Gastroesophageal sphincter (tissue), 4 donors: ENCODE results near the gene RBKS. TPM values are rescaled to one million over a fixed set of nuclear protein-coding genes. Genes with fewer than 3 reads are reported as not detected.

Source experiments
- ATAC-seq: fragments of 150-250 bp; one replicate; pipeline ENCODE4 v1.9.1; 2016; ENCODE audit warnings: mild to moderate bottlenecking, moderate library complexity
- H3K27ac ChIP-seq, 4 donors: fragments of 200-600 bp; sonication (generic) in 3 of 4; 1 replicate in 3 of 4; 2 replicates in 1 of 4; pipeline ENCODE4 v1.5.1; 2016 to 2019
- H3K27me3 ChIP-seq: fragments of 200-600 bp; sonication (generic); one replicate; pipeline ENCODE4 v1.5.1; 2019
- H3K36me3 ChIP-seq, 2 donors: fragments of 200-600 bp; sonication (generic); one replicate each; pipeline ENCODE4 v1.5.1; 2019; ENCODE audit warnings: control low read depth in 1 of 2
- H3K4me1 ChIP-seq, 3 donors: fragments of 200-600 bp; sonication (generic); 1 replicate in 2 of 3; 2 replicates in 1 of 3; pipeline ENCODE4 v1.5.1; 2016 to 2019; ENCODE audit warnings: control low read depth in 2 of 3
- H3K4me3 ChIP-seq, 2 donors: fragments of 200-600 bp; sonication (generic); one replicate each; pipeline ENCODE4 v1.5.1; 2019; ENCODE audit warnings: mild to moderate bottlenecking in 1 of 2, moderate library complexity in 1 of 2
- H3K9me3 ChIP-seq, 3 donors: fragments of 200-600 bp; sonication (generic); one replicate each; pipeline ENCODE4 v1.5.1; 2017 to 2019; ENCODE audit warnings: control low read depth in 2 of 3
- CTCF ChIP-seq, 4 experiments: fragments of 200-600 bp in 2 of 4; fragments of 450-650 bp in 2 of 4; sonication (generic) in 1 of 4; IDR thresholded peaks; one replicate each; pipeline ENCODE4 v1.5.1; 2017 to 2019; ENCODE audit warnings: antibody characterized with exemption in 4 of 4, mild to moderate bottlenecking in 2 of 4, moderate library complexity in 2 of 4
- EP300 ChIP-seq: sonication (generic); formaldehyde crosslinking; IDR thresholded peaks from one replicate; pipeline ENCODE4 v1.6.1; 2017; ENCODE audit warnings: antibody characterized with exemption, mild to moderate bottlenecking
- POLR2A ChIP-seq, 2 donors: fragments of 450-650 bp; IDR thresholded peaks; one replicate each; pipeline ENCODE4 v1.6.1; 2017; ENCODE audit warnings: antibody characterized with exemption in 2 of 2, mild to moderate bottlenecking in 2 of 2, moderate library complexity in 1 of 2
- POLR2AphosphoS5 ChIP-seq: sonication (generic); formaldehyde crosslinking; IDR thresholded peaks from one replicate; pipeline ENCODE4 v1.6.1; 2017; ENCODE audit warnings: antibody characterized with exemption
- WGBS, 2 donors: methylation state at CpG; one replicate each; pipeline ENCODE4 v1.1.5; 2018; ENCODE audit warnings: low coverage in 1 of 2; 5-methylcytosine and 5-hydroxymethylcytosine counted together
- total RNA-seq, 4 donors: library from RNA; depleted of rRNA; stranded (reverse); fragments of >200 nt; gene quantifications; one replicate each; pipeline ENCODE4 v1.1.0, GENCODE V29; 2016

Gene RBKS
- total RNA-seq, 4 donors from 2014 or later = 0.81 to 2.4 (median 1.6) TPM

DNA sequence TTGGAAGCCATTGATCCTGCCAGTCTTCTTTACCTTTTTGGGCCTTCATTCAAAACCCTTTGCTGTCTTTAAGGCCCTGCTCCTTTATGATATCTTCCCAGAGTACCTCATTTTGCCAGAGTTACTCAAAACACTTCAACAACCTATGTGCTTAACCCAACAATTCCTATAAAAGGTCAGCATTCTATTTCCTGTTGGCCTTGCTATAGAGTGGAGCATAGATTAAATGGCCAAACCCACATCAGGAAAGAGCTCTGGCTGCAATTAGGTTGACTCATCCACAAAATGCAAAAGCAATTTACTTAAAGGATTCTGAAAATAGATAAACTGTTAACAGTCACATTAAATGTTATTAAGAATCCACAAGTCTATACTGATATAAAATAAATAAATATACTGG, 97.4 kb downstream of the RBKS start:
- Histone ChIP-seq H3K4me1 (peaks cover 10 to 31% (median 16%) of the 10 kb centered on the region in 3 donors), H3K36me3 (no peaks in the 10 kb centered on the region), H3K4me3 (no peak overlapping the region), H3K27me3 (no peaks in the 10 kb centered on the region), H3K9me3 (no peaks in the 10 kb centered on the region), H3K27ac (peak overlapping the region in 1 of 4 donors; percentile 19)
- no peak for ATAC-seq
- TF ChIP-seq POLR2AphosphoS5 = no peak
- no peak for TF ChIP-seq POLR2A (IDR thresholded peaks at IDR 0.05)

GRCh38 chr2:27790796-27791195, 99.4 kb downstream of the RBKS start:
- Histone ChIP-seq H3K27ac (no peak overlapping the region), H3K9me3 (no peaks in the 10 kb centered on the region), H3K4me3 (no peak overlapping the region), H3K36me3 (no peaks in the 10 kb centered on the region), H3K27me3 (no peaks in the 10 kb centered on the region), H3K4me1 (peaks cover 4 to 11% (median 4%) of the 10 kb centered on the region in 3 donors)
- TF ChIP-seq POLR2AphosphoS5 (no peak), CTCF (IDR thresholded peaks at IDR 0.05) (no peak), POLR2A (IDR thresholded peaks at IDR 0.05) (no peak), EP300 (no peak)
- WGBS, 2 donors = 89 to 91% methylated on average over 1 of the region's 1 CpG
- ATAC-seq = no peak

- no peak for TF ChIP-seq CTCF (IDR thresholded peaks at IDR 0.05)
- H3K27ac ChIP-seq = peak overlapping the region in 1 of 4 donors; percentile 94
- peaks cover 4 to 34% (median 20%) of the 10 kb centered on the region in 3 donors for H3K4me1 ChIP-seq
- no peaks in the 10 kb centered on the region for H3K36me3 ChIP-seq
- no peaks in the 10 kb centered on the region for H3K27me3 ChIP-seq
- no peaks in the 10 kb centered on the region for H3K9me3 ChIP-seq
- WGBS, 2 donors = 80% methylated on average over 1 of the region's 1 CpG; no CpG with 5 or more reads in 1 of the 2 donors
- no peak for ATAC-seq
- H3K4me3 ChIP-seq = no peak overlapping the region
Observed at GRCh38 chr2:27782701-27783100, 107.5 kb downstream of the RBKS start.

DNA sequence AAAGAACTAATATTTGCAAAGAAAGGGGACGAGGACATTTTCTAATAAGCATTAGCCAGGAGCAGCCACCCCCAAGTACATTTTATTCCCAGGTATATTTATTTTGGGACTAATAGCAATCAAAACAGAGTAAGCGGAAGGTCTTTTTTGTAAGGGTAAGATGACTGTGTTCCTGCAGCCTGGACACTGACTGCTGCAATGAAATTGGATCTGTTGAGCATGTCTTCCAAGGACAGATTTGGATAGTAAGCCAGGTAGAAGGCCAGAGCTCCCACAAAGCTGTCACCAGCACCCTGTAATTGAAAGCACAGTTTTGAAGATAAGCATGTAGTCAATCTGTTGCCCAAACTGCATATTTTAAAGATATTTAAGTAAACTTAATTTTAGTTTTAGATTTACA, 108.7 kb downstream of the RBKS start:
- no peaks in the 10 kb centered on the region for H3K9me3 ChIP-seq
- H3K36me3 ChIP-seq = no peaks in the 10 kb centered on the region
- H3K4me3 ChIP-seq = no peak overlapping the region
- TF ChIP-seq POLR2A (IDR thresholded peaks at IDR 0.05) (no peak), CTCF (IDR thresholded peaks at IDR 0.05) (no peak), EP300 (no peak), POLR2AphosphoS5 (no peak)
- H3K4me1 ChIP-seq = peaks cover 4 to 46% (median 28%) of the 10 kb centered on the region in 3 donors
- ATAC-seq = no peak
- H3K27ac ChIP-seq = peak overlapping the region; percentile 39 to 95 (median 67)
- no peaks in the 10 kb centered on the region for H3K27me3 ChIP-seq
- WGBS, 2 donors = 85 to 94% methylated on average over 2 of the region's 2 CpGs

DNA sequence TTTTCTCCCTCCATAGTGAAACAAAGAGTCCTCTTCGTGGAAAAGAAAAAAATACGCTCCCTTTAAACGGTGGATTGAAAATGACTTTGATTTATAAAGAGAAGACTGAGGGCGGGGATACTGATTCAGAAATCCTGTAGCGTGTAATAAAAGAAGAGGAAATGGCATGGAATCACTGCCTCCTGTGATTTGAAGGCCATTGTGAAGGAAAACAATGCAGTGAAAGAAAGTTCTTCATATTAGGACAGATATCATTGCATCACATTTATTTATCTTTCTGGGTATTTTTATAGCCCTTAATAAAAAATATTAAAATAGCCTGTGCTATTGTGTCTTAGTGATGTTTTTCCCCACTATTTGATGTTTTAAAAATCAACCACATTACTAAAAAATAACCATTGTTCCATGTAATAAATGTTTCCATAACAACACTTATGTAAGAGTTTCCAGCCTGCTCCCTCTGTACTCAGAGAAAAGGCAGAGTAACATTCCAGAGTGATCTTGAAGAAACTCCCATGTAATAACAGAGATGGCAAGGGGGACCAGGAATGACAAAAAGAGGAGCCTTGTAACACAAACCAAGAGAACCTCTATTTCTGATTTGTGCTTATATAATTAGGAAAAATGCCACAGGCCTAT, 110.7 kb downstream of the RBKS start:
- no peak overlapping the region for H3K4me3 ChIP-seq
- H3K9me3 ChIP-seq = no peaks in the 10 kb centered on the region
- H3K4me1 ChIP-seq = peaks cover 4 to 65% (median 33%) of the 10 kb centered on the region in 3 donors
- TF ChIP-seq POLR2A (IDR thresholded peaks at IDR 0.05) = no peak
- TF ChIP-seq POLR2AphosphoS5 = no peak
- TF ChIP-seq CTCF (IDR thresholded peaks at IDR 0.05) = no peak
- no peak for TF ChIP-seq EP300
- H3K27me3 ChIP-seq = no peaks in the 10 kb centered on the region
- peak overlapping the region; percentile 85 to 99 (median 94) for H3K27ac ChIP-seq
- H3K36me3 ChIP-seq = peaks cover 0 to 4% of the 10 kb centered on the region in 2 donors
- 24 to 43% methylated on average over 5 of the region's 5 CpGs for WGBS, 2 donors
- ATAC-seq = peak; percentile 58
